Motor neuron (in vitro differentiated cells): ENCODE results near the gene SMARCD1. TPM values are rescaled to one million over a fixed set of nuclear protein-coding genes. Genes with fewer than 3 reads are reported as not detected.

Experiments used
- ATAC-seq, 8 experiments: fragments of 200-7000 bp; cut with Tn5 transposase; replicated peaks in 6 of 8; 2 replicates each; pipeline ENCODE4 v1.8.0; 2021; ENCODE audit warnings: mild to moderate bottlenecking in 8 of 8, moderate library complexity in 8 of 8
- H3K27ac ChIP-seq, 2 donors: fragments of 250-450 bp; sonication (Bioruptor Pico); 2 replicates each; pipeline ENCODE4 v1.9.0; 2021; ENCODE audit warnings: antibody characterized with exemption in 2 of 2, mild to moderate bottlenecking in 2 of 2, moderate library complexity in 1 of 2
- H3K4me1 ChIP-seq, 2 donors: fragments of 250-450 bp; sonication (Bioruptor Pico); replicated peaks in 1 of 2; 2 replicates each; pipeline ENCODE4 v1.6.1; 2021; ENCODE audit warnings: antibody characterized with exemption in 2 of 2, mild to moderate bottlenecking in 2 of 2, moderate library complexity in 1 of 2
- H3K4me3 ChIP-seq, 5 donors: fragments of 250-450 bp; sonication (Bioruptor Pico); 2 replicates each; pipeline ENCODE4 v1.9.0; 2021; ENCODE audit warnings: antibody characterized with exemption in 5 of 5, mild to moderate bottlenecking in 5 of 5, moderate library complexity in 4 of 5
- WGBS, 10 experiments: fragments of 450-650 bp; shearing (Covaris generic); methylation state at CpG; one replicate each; pipeline ENCODE4 v1.0.0; 2022; 5-methylcytosine and 5-hydroxymethylcytosine counted together
- in situ Hi-C, 9 experiments: fragments of 400-800 bp; cut with MboI; loops; one replicate each; pipeline ENCODE4 v1.15.0; 2021; ENCODE audit warnings: low sequenced_read_pairs in 9 of 9, low pct_unique_long_range_greater_than_20kb in 2 of 9; ENCODE audit not compliant: unreplicated experiment in 9 of 9
- total RNA-seq, 8 experiments: library from RNA; unstranded; fragments of 300-600 nt; gene quantifications; 2 replicates each; pipeline versions ENCODE4 v1.2.3 to v1.2.4, GENCODE V29; 2022

The SMARCD1 gene
- total RNA-seq, 8 experiments from 2014 or later, result 18.1 to 117 (median 65.4) TPM

DNA sequence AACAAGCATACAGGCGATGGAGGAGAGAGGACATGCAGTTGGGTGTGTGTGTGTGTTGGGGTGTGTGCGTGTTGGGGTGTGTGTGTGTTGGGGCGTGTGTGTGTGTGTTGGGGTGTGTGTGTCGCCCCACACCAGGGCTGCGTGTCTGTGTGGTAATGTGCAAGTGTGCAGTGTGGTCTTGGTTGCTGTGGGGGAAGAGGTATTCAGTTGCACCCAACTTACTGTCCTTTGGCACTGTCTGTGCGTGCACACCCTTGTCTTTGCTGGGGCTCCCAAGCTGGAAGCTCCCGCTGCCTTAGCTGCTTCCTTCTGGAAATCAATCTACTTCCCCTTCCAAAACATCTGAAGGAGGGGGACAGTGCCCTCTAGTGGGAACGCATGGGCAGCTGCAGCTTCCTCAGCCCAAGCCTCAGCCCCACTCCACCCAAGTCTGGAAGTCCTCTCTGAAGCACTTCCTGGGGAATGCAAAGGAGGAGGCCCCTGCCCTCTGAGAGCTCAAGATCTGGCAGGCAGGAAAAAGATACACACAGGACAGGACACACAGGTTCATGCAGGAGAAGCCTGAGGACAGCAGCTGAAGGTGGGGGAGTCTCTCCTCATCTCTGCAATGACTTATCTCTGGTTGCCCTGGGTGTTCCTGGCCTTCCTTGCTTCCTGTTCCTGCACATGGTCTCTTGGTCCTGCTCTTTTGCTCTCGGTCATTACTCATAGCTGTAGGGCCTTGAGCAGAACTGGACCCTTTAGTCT is 14.7 kb upstream of the SMARCD1 start:
- Histone ChIP-seq H3K27ac (no peak overlapping the region), H3K4me3 (no peak overlapping the region), H3K4me1 (peaks cover 3% of the 10 kb centered on the region in 2 donors)
- in situ Hi-C loops, result loop anchor here in 6 of 9 experiments (10.0 to 25.0 kb wide), 4 partner anchors 104 to 208 kb away; partner anchors contain the start of genes AQP5 (in 4 of the 6), AQP2 (in 3 of the 6) and AQP6 (in 3 of the 6)
- ATAC-seq, result peak; percentile 70 to 85 (median 76)
- 0 to 67% (median 36%) methylated on average over 1 to 5 of the region's 9 CpGs; no CpG with 5 or more reads in 2 of the 10 experiments for WGBS, 10 experiments

DNA sequence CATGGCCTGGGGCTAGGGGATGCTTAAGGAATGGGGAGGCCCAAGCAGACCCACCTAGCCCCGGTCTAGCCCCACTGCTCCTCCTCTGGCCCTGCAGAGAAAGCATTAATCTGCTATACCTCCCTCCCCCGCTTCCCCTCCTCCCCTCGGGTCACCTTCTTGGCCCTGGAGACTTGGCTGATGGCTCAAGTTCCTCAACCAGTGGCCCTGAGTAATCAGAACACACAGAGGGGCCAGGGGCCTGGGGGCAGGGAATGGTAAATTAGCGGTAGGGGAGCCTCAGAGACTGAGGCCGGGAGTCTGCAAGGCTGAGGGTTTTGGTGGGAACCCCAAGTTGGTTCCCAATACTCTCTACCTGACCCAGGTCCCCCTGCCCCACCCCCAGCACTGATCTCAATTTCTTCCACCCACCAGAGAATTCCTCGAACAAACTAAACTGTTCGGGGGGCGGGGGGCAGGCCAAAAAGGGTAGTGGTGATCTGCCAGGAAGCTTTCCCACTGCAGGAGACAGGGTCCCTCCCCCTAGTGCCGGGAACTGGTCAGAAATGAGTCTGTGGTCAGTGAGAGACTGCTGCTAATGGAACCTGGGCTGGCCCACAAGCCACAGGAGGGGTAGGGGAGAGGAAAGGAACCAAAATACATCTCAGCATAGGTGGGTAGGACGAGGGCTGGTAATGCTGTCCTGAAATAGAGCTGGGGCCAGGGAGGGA is 12.8 kb upstream of the SMARCD1 start:
- Histone ChIP-seq H3K4me3 (no peak overlapping the region), H3K27ac (no peak overlapping the region), H3K4me1 (peaks cover 3% of the 10 kb centered on the region in 2 donors)
- no peak for ATAC-seq
- in situ Hi-C loops, result loop anchor here in 6 of 9 experiments (10.0 to 25.0 kb wide), 4 partner anchors 102 to 210 kb away; partner anchors contain the start of genes AQP5 (in 4 of the 6), AQP2 (in 3 of the 6) and AQP6 (in 3 of the 6)
- WGBS, 10 experiments, result 60 to 80% methylated on average over 1 to 2 of the region's 10 CpGs; no CpG with 5 or more reads in 8 of the 10 experiments

DNA sequence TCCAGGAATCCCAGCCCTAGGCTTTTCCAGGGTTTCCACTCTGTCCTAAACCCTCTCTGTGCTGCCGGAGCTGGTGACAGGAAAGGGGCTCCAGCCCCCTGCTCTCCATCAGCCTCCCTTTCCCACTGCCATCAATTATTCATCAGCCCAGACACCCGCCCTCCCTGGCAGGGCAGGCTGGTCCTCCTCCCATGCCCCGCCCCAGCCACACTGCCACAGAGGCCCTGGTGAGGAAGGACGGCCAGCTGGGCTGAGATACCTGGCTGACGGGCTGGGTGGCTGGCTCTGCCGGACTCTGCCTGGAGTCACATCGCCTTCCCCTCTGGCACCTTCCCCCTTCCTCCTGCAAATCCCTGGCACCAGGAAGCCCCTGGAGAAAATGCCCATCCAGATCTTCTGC is 11.9 kb upstream of the SMARCD1 start:
- Histone ChIP-seq H3K4me3 (no peak overlapping the region), H3K27ac (no peak overlapping the region), H3K4me1 (peaks cover 3% of the 10 kb centered on the region in 2 donors)
- 86% methylated on average over 2 of the region's 7 CpGs; no CpG with 5 or more reads in 9 of the 10 experiments for WGBS, 10 experiments
- in situ Hi-C loops, result loop anchor here in 6 of 9 experiments (10.0 to 25.0 kb wide), 4 partner anchors 102 to 211 kb away; partner anchors contain the start of genes AQP5 (in 4 of the 6), AQP2 (in 3 of the 6) and AQP6 (in 3 of the 6)
- no peak for ATAC-seq

DNA sequence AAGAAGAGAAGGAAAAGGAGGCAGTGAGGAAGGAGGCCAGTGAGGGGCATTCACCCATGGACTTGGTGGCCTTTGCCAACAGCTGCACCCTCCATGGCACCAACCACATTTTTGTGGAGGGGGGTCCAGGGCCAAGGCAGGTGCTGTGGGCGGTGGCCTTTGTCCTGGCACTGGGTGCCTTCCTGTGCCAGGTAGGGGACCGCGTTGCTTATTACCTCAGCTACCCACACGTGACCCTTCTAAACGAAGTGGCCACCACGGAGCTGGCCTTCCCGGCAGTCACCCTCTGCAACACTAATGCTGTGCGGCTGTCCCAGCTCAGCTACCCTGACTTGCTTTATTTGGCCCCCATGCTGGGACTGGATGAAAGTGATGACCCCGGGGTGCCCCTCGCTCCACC is 11.4 kb upstream of the SMARCD1 start:
- no peak overlapping the region for H3K27ac ChIP-seq
- ATAC-seq, result no peak
- H3K4me1 ChIP-seq, result peaks cover 3% of the 10 kb centered on the region in 2 donors
- H3K4me3 ChIP-seq, result no peak overlapping the region
- in situ Hi-C loops, result loop anchor here in 6 of 9 experiments (10.0 to 25.0 kb wide), 4 partner anchors 101 to 211 kb away; partner anchors contain the start of genes AQP5 (in 4 of the 6), AQP2 (in 3 of the 6) and AQP6 (in 3 of the 6)
- WGBS, 10 experiments, result 70 to 87% (median 75%) methylated on average over 3 to 6 of the region's 10 CpGs; no CpG with 5 or more reads in 6 of the 10 experiments

DNA sequence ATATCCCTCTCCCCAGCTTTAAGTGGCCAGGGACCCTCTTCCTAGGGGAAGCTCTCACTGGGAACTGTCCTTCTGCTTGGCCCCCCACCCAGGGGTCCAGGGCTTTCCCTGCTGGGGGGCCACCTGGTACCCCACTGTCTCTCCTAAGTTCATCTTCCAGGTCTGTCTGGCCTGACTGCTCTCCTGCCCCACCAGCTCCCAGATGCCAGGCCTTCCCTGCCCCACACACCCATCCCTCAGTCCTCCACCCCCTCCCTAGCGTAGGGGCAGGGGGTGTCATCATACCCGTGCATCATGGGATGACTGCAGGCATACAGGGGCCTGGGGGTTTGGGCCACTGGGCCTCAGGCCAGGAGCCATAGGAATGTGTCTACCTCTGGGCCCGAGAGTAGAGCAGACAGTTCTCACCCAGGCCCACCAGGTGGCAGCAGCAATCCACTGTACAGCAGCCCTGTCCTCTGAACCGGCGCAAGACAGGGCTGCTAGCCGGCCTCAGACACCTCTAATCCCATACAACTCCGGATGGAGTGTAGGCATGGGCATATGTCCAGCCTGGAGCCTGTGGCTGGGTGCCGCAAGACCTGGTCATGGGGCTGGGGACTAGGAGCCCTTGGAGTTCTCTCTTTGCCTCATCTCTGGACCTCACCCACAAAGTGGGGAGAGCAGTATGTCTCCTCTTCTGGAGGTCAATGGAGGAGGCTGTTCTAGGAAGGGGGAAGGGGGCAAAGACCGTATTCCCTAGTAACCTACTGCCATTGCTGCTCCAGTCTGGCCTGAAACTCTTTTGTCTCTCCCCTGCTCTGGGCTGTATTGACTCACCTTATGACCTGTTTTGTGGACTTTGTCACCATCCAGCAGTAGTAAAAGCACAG is 10.0 kb upstream of the SMARCD1 start:
- in situ Hi-C loops, result loop anchor here in 6 of 9 experiments (10.0 to 25.0 kb wide), 4 partner anchors 100 to 213 kb away; partner anchors contain the start of genes AQP5 (in 4 of the 6), AQP2 (in 3 of the 6) and AQP6 (in 3 of the 6)
- Histone ChIP-seq H3K27ac (no peak overlapping the region), H3K4me1 (peaks cover 2 to 3% of the 10 kb centered on the region in 2 donors)

DNA sequence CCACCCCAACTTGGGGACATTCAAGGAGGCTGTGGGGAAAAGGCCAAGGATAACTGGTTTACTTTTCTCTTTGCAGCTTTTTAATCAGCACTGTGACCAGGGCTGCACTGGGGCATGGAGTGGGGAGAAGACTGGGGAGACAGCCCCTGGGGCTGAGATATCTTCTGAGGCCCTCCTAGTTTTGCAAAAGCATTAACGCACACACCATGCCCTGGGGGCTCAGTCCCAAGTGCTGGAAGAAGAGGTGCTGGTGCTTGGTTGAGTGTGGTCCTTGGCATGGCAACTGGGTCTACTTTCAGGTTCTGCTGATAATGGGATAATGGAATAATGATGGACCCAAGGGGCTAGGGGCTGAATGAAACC is 9.4 kb upstream of the SMARCD1 start:
- in situ Hi-C loops, result loop anchor here in 2 of 9 experiments (10.0 kb wide), 2 partner anchors 99 to 111 kb away; partner anchors contain the start of gene AQP5 (in 1 of the 2)
- H3K4me1 ChIP-seq, result no peaks in the 10 kb centered on the region
- H3K27ac ChIP-seq, result no peak overlapping the region
- H3K4me3 ChIP-seq, result no peak overlapping the region
- ATAC-seq, result no peak
- 86 to 100% methylated on average over 1 of the region's 1 CpG; no CpG with 5 or more reads in 8 of the 10 experiments for WGBS, 10 experiments

More for the DNA sequence above, 10.0 kb upstream of the SMARCD1 start:
- no peak overlapping the region for H3K4me3 ChIP-seq
- ATAC-seq, result peak; percentile 82 to 94 (median 94)
- WGBS, 10 experiments, result 0 to 33% (median 20%) methylated on average over 1 to 2 of the region's 9 CpGs; no CpG with 5 or more reads in 6 of the 10 experiments

DNA sequence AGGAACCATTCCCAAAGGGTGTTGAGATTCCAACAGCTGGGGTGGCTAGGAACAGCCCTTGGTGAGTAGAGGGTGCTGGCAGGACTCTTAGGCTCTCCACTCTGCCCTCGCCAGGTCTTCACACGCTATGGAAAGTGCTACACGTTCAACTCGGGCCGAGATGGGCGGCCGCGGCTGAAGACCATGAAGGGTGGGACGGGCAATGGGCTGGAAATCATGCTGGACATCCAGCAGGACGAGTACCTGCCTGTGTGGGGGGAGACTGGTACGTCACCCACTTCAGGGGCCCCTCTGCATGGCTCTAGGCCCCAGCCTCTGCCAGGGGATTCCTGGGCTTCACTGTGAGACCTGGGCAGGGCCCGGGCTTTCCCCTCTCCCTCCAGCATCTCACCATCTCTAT is 8.0 kb upstream of the SMARCD1 start:
- no peak overlapping the region for H3K4me3 ChIP-seq
- no peak overlapping the region for H3K27ac ChIP-seq
- in situ Hi-C loops, result loop anchor here in 2 of 9 experiments (10.0 kb wide), 2 partner anchors 98 to 112 kb away; partner anchors contain the start of gene AQP5 (in 1 of the 2)
- H3K4me1 ChIP-seq, result peaks cover 0 to 6% of the 10 kb centered on the region in 2 donors
- ATAC-seq, result no peak
- WGBS, 10 experiments, result 80 to 100% (median 85%) methylated on average over 1 to 8 of the region's 12 CpGs; no CpG with 5 or more reads in 5 of the 10 experiments

DNA sequence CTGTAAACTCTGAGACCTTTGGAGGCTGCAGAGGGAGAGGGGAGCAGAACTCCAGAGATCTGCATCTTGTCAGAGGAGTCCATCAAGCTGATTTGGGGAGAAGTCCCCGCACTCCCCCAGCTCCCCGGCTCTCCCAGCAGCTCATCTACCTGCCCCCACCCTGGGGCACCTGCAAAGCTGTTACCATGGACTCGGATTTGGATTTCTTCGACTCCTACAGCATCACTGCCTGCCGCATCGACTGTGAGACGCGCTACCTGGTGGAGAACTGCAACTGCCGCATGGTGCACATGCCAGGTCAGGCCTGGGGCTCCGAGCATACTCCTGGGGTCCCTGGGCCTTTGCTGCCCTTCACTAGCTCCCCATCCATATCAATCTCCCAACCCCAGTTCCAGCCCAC is 6.9 kb upstream of the SMARCD1 start:
- ATAC-seq, result no peak
- H3K27ac ChIP-seq, result no peak overlapping the region
- WGBS, 10 experiments, result no CpG with 5 or more reads among the region's 10 CpGs
- H3K4me1 ChIP-seq, result peaks cover 2 to 16% of the 10 kb centered on the region in 2 donors
- no peak overlapping the region for H3K4me3 ChIP-seq
- in situ Hi-C loops, result loop anchor here in 2 of 9 experiments (10.0 kb wide), 2 partner anchors 97 to 113 kb away; partner anchors contain the start of gene AQP5 (in 1 of the 2)

DNA sequence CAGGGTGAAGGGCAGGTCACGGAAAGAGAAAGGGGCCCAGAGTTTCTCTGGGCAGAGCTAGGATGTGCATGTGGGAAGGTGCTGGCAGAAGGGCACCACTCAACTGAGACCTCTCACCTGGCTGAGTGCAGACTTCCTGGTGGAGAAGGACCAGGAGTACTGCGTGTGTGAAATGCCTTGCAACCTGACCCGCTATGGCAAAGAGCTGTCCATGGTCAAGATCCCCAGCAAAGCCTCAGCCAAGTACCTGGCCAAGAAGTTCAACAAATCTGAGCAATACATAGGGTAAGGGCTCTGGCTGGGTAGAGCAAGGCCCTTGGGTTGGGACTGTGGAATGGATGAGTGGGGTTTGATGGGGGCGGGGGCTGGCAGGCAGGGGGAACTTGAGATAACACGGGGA is 5.4 kb upstream of the SMARCD1 start:
- H3K4me1 ChIP-seq, result peaks cover 6 to 20% of the 10 kb centered on the region in 2 donors
- WGBS, 10 experiments, result 80 to 92% (median 88%) methylated on average over 1 to 3 of the region's 5 CpGs; no CpG with 5 or more reads in 7 of the 10 experiments
- no peak overlapping the region for H3K27ac ChIP-seq
- in situ Hi-C loops, result loop anchor here in 3 of 9 experiments (10.0 kb wide), 2 partner anchors 95 to 115 kb away; partner anchors contain the start of gene AQP5 (in 1 of the 3)
- no peak for ATAC-seq
- no peak overlapping the region for H3K4me3 ChIP-seq

DNA sequence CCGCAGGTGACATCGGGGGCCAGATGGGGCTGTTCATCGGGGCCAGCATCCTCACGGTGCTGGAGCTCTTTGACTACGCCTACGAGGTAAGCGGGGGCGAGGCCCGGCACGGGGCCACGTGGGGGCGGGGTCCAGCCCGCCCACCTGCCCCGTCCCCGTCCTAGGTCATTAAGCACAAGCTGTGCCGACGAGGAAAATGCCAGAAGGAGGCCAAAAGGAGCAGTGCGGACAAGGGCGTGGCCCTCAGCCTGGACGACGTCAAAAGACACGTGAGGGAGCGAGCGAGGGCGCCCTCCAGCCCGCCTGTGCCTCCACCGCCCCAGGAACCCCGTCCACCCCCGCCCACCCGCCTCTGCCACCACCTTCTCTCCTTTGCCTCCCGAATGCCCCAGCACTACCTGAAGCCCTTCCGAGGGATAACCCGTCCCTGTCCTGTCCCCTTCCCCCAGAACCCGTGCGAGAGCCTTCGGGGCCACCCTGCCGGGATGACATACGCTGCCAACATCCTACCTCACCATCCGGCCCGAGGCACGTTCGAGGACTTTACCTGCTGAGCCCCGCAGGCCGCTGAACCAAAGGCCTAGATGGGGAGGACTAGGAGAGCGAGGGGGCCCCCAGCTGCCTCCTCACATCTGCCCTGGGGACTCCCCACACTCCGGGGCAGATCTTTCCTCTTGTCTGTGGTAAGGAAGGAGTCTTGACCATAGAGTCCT is 3.9 kb upstream of the SMARCD1 start:
- Histone ChIP-seq H3K4me3 (no peak overlapping the region), H3K27ac (no peak overlapping the region), H3K4me1 (peaks cover 8 to 24% of the 10 kb centered on the region in 2 donors)
- no peak for ATAC-seq
- WGBS, 10 experiments, result 30 to 100% (median 53%) methylated on average over 1 to 3 of the region's 46 CpGs; no CpG with 5 or more reads in 5 of the 10 experiments
- in situ Hi-C loops, result loop anchor here in 1 of 9 experiments (10.0 kb wide), 1 partner anchor 94 kb away; no protein-coding TSS in a partner anchor

DNA sequence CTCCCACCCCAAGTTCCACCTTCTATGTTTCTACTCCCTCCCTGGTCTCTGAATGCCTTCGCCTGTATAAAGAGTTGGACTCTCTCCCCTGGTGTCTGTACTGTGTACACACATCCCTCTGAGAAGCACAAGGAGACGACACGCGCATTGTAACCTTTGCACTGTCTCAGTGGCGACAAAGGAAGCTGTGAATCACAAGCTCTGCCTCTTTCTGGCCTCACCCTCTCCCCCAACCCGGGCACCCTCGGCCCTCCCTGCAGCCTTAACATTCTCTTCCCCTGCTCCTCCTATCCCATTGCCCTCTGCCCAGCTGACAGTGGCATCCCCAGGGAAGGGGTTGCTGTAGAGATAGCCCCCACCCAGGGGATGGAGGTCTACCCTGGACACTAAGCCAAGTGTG is 2.5 kb upstream of the SMARCD1 start:
- Histone ChIP-seq H3K27ac (no peak overlapping the region), H3K4me3 (no peak overlapping the region), H3K4me1 (peaks cover 8 to 24% of the 10 kb centered on the region in 2 donors)
- in situ Hi-C loops, result loop anchor here in 1 of 9 experiments (10.0 kb wide), 1 partner anchor 92 kb away; no protein-coding TSS in a partner anchor
- 60 to 100% (median 80%) methylated on average over 1 to 3 of the region's 7 CpGs; no CpG with 5 or more reads in 7 of the 10 experiments for WGBS, 10 experiments
- peak in 1 of 8 experiments; percentile 27 for ATAC-seq
